Measurements from ENCODE around the gene NACA. TPM values are rescaled to one million over a fixed set of nuclear protein-coding genes. Genes with fewer than 3 reads are reported as not detected.

The NACA gene
- total and polyA plus RNA-seq, 2 of the 13 experiments (the other 11 are each of a cell fraction or from before 2014, with no cell fraction given), result 799 to 1,700 TPM

DNA sequence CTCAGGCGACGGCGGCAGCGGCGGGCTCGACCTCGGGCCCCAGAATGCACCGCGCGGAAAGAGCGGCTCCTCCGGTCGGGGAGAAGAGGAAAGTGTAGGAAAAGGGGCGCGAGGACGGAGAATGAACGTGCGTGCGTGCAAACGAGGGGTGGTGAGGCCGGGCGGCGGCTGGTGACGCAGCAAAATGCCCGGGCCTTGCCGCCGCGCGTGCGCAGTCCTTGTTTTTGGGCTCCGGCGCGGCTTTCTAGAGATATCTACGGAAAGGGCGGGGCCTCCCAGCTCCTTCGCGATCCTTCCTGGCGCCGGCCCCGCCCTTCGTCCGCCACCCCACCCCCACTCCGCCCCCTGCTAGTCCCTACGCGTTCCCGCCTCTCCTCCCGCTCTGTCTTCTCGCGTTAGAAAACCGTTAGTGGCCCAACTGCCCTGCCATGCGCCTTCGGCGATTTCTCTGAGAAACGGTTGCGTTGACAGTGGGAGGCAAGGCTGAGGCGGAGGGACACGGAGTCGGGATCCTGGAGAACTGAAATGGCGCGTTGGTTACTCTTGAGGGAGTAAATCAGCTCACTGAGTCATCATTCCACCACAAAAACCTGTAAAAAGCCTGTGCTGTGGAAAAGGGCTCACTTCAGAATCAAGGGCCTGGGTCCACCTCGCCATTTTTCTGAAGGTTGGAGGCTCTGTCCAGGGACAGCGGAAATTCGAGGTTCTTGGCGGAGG is 36.8 kb downstream of the NACA start, which contains the start of gene PTGES3 (continued):
- TF ChIP-seq SNAPC4 (CRISPR knock-in tag; IDR thresholded peaks at IDR 0.05) (peak; percentile 46), HCFC1 (IDR thresholded peaks at IDR 0.05; ENCODE audit: low read depth, low read length) (peak; percentile 22; the same call in 1 of the 2 replicates), STAG1 (CRISPR knock-in tag; IDR thresholded peaks at IDR 0.05) (peak; percentile 19), BCL3 (CRISPR knock-in tag; IDR thresholded peaks at IDR 0.05) (peak; percentile 98), FOXA1 (IDR thresholded peaks at IDR 0.05) (no peak), FOXA1 (CRISPR knock-in tag; IDR thresholded peaks at IDR 0.05) (no peak)
- TF ChIP-seq, protein P1, sequence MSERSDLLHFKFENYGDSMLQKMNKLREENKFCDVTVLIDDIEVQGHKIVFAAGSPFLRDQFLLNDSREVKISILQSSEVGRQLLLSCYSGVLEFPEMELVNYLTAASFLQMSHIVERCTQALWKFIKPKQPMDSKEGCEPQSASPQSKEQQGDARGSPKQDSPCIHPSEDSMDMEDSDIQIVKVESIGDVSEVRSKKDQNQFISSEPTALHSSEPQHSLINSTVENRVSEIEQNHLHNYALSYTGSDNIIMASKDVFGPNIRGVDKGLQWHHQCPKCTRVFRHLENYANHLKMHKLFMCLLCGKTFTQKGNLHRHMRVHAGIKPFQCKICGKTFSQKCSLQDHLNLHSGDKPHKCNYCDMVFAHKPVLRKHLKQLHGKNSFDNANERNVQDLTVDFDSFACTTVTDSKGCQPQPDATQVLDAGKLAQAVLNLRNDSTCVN (CRISPR knock-in tag; IDR thresholded peaks at IDR 0.05; ENCODE audit: borderline replicate concordance), result peak; percentile 91
